ENCODE results near the gene SMARCA2. TPM values are rescaled to one million over a fixed set of nuclear protein-coding genes. Genes with fewer than 3 reads are reported as not detected.

The SMARCA2 gene
- total and polyA plus RNA-seq, 9 donors, result 108 to 404 (median 199) TPM

DNA sequence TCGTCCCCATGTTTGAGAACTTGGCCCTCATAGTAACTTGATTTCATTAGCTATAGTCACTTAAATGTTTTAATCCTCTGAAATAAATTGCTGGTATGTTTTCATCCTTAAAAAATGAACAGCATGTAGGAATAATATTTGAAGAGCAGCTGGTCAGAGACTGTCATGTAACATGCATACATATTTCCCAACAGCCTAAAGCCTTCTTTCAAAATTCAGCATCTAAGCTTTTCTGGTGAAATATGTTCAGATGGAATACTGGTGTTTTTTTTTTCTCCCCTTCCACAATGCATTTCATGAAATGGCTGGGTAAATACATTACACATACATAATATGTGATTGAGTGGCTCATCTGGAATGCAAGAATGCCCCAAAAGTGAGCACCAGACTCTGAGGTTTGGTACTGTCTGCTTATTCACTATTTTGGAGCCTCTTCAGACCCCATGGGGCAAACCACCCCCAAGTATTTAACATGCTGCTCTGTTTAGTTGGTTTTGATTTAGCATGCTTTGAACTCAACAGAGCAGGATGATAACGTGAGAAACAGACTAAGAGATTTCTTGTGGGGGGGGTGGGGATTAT is 94.0 kb downstream of the SMARCA2 start:
- intact Hi-C loops (cut with DNase I), result no loop called here
- DNase-seq, result no peak
- Histone ChIP-seq H3K36me3 (no peaks in the 10 kb centered on the region), H3K27me3 (no peaks in the 10 kb centered on the region), H3K4me3 (no peak overlapping the region), H3K9me3 (no peaks in the 10 kb centered on the region), H3K4me1 (ENCODE audit: insufficient read depth) (peaks cover 4% of the 10 kb centered on the region), H3K27ac (peak overlapping the region in 1 of 2 donors; percentile 67)
- 25 to 41% (median 31%) methylated on average over 2 of the region's 2 CpGs for WGBS, 3 donors
- TF ChIP-seq EP300 (IDR thresholded peaks at IDR 0.05) (no peak), POLR2A (IDR thresholded peaks at IDR 0.05) (no peak)
- TF ChIP-seq, protein P1, sequence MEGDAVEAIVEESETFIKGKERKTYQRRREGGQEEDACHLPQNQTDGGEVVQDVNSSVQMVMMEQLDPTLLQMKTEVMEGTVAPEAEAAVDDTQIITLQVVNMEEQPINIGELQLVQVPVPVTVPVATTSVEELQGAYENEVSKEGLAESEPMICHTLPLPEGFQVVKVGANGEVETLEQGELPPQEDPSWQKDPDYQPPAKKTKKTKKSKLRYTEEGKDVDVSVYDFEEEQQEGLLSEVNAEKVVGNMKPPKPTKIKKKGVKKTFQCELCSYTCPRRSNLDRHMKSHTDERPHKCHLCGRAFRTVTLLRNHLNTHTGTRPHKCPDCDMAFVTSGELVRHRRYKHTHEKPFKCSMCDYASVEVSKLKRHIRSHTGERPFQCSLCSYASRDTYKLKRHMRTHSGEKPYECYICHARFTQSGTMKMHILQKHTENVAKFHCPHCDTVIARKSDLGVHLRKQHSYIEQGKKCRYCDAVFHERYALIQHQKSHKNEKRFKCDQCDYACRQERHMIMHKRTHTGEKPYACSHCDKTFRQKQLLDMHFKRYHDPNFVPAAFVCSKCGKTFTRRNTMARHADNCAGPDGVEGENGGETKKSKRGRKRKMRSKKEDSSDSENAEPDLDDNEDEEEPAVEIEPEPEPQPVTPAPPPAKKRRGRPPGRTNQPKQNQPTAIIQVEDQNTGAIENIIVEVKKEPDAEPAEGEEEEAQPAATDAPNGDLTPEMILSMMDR (IDR thresholded peaks at IDR 0.05), result no peak

DNA sequence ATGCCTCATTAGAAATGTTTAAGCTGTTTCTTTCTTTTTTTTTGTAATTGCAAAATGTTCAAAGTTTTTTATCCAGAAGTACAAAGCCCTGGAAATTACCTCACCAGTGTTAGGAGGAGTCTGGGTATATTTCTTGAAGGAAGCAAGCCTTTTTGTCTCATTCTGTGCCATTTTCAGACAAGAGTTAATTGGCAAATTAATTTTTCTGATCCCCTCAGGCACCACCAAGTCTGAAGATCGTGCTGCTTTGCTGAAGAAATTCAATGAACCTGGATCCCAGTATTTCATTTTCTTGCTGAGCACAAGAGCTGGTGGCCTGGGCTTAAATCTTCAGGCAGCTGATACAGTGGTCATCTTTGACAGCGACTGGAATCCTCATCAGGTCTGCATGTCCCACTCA is 94.9 kb downstream of the SMARCA2 start:
- intact Hi-C loops (cut with DNase I), result no loop called here
- Histone ChIP-seq H3K9me3 (no peaks in the 10 kb centered on the region), H3K27me3 (no peaks in the 10 kb centered on the region), H3K4me1 (ENCODE audit: insufficient read depth) (peaks cover 4% of the 10 kb centered on the region), H3K36me3 (no peaks in the 10 kb centered on the region), H3K27ac (no peak overlapping the region), H3K4me3 (no peak overlapping the region)
- DNase-seq, result no peak
- TF ChIP-seq EP300 (IDR thresholded peaks at IDR 0.05) (no peak), POLR2A (IDR thresholded peaks at IDR 0.05) (no peak)
- TF ChIP-seq, protein P1 (IDR thresholded peaks at IDR 0.05), result no peak
- 63 to 83% (median 78%) methylated on average over 2 of the region's 2 CpGs for WGBS, 3 donors

DNA sequence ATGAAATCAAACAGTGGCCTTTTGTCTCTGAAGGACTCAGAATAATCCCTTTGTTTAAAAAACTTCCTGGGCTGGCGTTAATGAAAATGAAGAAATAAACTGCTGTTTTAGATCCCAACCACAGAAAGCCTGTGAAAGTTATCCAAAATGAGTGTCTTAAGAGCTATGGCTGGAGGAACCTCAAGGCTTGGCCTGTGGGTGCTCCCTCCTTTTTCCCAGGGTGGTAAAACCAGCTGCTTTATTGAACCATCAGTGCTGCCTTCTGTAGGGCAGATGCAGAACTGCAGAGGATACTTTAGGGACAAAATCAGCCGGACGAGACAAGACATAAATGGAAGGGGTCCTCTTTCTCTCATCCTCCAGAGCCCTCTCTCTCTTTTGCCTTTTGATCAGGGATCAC is 100.9 kb downstream of the SMARCA2 start:
- H3K27ac ChIP-seq, result no peak overlapping the region
- H3K9me3 ChIP-seq, result no peaks in the 10 kb centered on the region
- DNase-seq, result no peak
- WGBS, 3 donors, result 93 to 94% (median 94%) methylated on average over 3 of the region's 3 CpGs
- no peak for TF ChIP-seq POLR2A (IDR thresholded peaks at IDR 0.05)
- TF ChIP-seq EP300 (IDR thresholded peaks at IDR 0.05), result no peak
- TF ChIP-seq, protein P1 (IDR thresholded peaks at IDR 0.05), result no peak
- intact Hi-C loops (cut with DNase I), result no loop called here
- H3K36me3 ChIP-seq, result no peaks in the 10 kb centered on the region
- H3K27me3 ChIP-seq, result no peaks in the 10 kb centered on the region
- peaks cover 10% of the 10 kb centered on the region for H3K4me1 ChIP-seq (ENCODE audit: insufficient read depth)
- no peak overlapping the region for H3K4me3 ChIP-seq

DNA sequence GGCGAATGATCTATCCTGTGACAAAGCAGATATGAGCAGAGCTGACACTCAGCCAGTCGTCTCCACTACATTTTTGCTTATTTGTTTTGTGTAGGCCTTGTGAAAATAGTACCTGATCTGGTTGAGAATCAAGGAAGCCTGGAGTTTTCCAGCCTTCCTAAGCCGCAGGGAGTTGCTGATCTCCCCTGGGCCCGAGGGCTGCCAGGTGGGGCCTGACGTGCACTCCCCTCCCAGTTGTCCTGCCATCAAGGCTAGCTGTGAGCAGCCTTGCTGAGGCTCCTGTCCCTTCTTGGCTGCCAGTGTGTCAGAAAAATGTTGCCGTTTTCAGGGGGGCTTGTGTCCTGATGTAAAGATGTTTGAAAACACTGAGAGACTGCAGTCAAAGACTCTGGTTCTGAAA is 102.4 kb downstream of the SMARCA2 start:
- 90 to 96% (median 91%) methylated on average over 6 of the region's 6 CpGs for WGBS, 3 donors
- intact Hi-C loops (cut with DNase I), result no loop called here
- Histone ChIP-seq H3K4me3 (no peak overlapping the region), H3K4me1 (ENCODE audit: insufficient read depth) (peaks cover 11% of the 10 kb centered on the region), H3K9me3 (no peaks in the 10 kb centered on the region), H3K27me3 (no peaks in the 10 kb centered on the region), H3K36me3 (no peaks in the 10 kb centered on the region), H3K27ac (no peak overlapping the region)
- no peak for DNase-seq
- TF ChIP-seq POLR2A (IDR thresholded peaks at IDR 0.05), result no peak
- no peak for TF ChIP-seq EP300 (IDR thresholded peaks at IDR 0.05)
- TF ChIP-seq, protein P1 (IDR thresholded peaks at IDR 0.05), result no peak
